Fibroblast of upper back skin (primary cell): ENCODE data around the gene SLC17A3.

Experiments used
- DNase-seq: peaks from one replicate; pipeline ENCODE4 v3.0.0-alpha.2; 2013

Gene SLC17A3

DNA sequence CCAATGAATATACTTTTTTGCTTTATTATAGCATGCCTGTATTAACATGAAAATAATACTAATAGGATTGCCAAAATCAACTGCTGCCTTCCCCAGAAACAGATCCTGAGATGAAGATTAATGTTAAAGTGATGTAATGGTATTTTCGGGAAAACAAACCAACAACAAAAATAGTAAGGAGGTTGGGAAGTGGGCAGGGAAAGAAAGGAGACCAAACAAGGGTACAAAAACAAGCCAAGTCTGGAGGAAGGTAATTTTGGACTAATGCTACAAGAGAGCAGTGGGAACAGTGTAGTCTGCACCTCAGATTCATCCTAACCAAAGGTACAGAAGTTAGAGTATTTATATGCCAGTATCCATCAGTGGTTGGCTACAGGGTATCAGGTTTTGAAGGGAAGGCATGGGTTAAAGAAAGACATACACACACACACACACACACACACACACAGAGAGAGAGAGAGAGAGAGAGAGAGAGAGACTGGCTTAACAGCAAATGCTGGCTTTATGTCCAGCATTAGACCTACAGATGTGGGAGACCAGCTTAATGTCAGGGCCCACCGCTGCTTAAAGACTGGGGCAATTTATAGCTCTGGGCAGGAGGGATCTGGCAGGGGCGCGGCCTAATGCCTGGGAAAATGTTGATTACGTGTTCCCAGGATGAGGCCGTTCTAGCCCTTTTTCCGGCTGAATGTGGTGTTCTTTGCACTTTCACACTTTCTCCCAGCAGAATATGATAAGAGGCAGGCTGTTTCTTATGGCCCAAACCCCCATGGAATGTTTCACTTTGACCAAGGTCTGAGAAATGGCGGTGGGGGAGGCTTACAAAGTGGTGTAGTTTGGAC, 38.4 kb downstream of the SLC17A3 start:
- no peak for DNase-seq

DNA sequence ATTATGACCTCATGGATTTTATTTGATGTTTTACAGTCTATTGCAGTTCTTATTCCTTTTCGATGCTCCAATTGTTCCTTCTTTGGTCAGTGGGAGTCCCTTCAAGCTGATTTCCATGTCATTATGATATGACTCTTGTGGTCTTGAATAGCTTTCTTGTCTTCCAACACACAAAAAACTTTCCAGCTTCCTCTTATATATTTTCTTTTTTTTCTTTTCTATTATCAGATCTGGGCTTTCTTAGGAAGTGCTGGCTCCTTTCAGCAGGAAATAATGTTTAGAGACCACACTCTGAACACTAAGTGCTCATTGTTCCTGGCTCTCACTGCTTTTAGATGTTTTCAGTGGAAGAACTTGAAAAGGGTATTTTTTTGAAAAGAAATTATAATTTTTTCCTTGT, 39.1 kb downstream of the SLC17A3 start:
- DNase-seq = no peak

DNA sequence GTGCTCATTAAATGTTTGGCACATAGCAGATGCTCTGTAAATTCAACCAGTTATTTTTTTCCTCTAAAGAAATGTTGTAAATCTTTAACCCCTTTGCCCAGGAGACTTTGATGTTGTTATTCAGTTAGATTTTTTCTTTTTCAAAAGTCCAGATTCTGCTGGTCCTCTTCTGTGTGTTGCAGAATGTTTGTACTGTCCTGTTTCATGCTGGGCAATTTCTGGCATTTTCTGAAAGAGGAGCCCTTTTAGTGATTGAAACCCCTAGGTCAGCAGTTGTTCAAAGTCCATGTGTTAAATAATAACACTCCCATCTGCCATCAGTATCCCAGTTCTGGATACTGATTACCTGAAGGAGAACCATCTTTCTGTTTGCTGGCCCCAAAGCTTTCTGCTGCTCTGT, 40.9 kb downstream of the SLC17A3 start:
- no peak for DNase-seq

DNA sequence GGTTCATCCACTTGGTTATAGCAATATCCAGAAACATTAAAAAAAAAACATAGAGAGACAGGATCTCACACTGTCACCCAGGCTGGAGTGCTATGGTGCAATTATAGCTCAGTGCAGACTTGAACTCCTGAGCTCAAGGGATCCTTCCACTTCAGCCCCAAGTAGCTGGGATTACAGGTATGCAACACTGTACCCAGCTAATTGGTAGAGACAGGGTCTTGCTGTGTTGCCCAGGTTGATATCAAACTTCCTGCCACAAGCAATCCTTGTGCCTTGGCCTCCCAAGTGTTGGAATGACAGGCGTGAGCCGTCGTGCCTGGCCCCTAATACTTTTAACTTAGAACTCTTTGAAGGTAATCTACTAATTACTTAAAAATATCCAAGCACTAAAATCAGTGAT, 41.4 kb downstream of the SLC17A3 start:
- no peak for DNase-seq

DNA sequence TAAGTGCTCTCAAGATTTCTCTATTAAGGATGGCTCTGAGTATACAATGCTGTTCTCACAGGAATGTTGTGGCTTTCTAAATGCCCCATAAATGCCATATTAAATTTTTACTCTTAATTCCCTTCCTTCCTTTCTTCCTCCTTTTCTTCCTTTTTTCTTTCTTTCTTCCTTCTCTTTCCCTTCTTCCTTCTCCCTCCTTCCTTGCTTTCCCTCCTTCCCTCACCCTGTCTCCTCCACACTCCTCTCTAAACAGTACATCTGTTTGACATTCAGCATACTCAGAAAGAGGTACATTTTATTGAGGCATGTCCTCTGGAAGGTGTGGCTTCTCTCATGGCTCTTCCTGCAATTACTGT, 41.8 kb downstream of the SLC17A3 start:
- no peak for DNase-seq

DNA sequence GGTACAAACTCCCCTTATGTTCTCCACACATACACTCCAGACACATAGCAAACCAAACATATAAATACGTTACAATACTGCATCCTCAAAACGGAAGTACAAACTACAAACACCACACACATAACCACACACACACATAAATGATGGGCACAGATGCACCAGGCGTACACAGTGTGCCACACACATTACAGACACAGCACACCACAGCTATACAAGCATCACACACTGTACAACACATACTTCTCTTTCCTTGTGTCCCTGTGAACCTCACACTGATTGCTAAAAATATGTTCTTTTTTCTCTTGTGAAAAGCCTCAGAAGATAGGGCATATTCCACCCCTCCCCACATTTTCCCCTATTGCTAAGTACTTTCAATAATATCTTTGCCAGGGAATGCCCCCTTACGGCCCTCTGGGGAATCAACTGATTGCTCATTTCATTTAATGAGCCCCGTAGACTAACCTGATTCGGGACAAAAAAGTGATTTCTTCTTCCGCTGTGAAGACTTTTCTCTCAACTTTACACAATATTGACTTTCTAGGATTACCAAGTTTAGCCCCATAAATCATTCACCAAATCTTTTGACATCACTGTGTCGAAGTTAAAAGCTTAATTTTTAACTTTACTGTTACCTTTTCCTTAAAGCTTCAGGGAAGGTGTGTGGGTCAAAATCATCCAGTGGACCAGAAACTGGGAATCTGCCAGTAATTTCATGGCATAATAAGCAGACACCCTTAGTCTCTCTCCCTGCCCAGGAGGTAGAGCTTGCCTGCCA, 42.3 kb downstream of the SLC17A3 start, which contains the start of gene SLC17A1:
Gene SLC17A1, minus strand, starts transcription at position 521 of the 775 bp plus-strand sequence. CDS start 1,495 bp downstream, outside the sequence.
- no peak for DNase-seq

DNA sequence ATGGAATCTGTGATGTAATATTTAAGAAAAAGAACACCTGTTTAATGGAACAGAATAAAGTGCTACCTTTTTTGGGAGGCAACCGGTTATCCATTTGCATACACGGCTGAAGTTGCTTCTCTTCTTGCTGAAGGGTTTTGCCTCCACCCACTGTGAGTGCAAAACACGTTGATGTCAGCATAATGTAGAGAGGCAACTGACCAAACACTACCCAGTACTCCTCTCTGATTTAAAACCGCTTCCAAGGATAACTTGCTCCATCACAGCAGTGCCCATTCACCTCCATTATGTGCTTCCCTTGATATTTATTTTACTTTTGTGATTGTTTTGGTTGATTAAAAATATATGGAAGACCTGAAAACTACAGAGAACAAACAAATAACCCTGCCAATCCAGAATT, 43.6 kb downstream of the SLC17A3 start:
- DNase-seq = no peak

DNA sequence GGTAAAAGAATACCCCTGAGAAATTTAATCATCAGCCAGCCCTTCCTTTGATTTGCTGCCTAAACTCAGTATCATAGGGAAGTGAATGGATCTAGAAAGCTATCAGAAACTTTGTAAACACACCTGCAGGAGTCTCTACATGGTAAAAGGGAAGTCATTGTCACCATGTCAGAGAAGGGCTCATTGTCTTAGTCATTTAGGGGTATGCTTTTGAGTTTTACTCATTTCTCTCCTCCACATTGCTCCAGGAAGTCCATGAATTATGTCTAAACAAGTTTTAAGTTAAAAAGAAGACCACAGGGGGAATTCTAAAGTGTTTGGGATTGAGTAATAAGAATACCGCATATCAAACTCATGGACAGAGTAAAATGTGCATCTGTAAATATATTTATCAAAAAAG, 44.7 kb downstream of the SLC17A3 start:
- no peak for DNase-seq

DNA sequence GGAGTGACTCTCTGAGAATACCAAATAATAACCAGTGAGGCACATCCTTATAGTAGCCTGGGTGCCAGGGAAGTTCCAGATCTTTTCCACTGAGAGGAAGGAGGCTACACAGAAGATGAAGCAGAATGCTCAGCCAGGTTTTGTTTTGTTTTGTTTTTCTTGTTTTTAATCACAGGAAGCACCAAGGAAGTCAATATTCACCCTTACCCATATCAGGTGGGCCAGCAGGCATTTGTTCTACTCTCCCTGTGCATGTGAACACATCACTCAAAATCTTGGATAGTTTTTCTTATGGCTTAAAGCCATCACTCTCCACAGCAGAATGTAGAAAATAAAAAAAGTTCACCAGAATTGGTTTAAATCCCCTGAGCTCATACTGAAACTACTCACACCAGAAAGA, 52.7 kb downstream of the SLC17A3 start:
- DNase-seq = no peak

DNA sequence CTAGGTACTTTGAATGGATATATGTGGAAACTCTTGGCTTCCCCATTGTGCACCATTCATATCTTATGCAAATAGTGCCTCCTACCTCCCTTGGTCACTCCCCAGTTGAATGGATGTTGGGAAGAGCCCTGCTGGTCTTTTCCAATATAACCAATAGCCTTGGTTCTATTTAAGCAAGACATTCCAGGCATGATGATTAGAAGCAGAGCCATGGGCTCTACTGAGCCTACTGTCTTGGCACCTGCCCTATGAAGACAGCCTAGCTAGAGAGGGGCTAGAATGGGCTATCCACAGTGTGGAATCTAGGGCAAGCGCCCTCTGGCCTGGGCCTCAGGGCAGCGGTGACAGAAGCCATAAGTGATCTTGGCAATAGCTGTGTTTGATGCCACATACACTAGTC, 57.8 kb downstream of the SLC17A3 start:
- DNase-seq = no peak

DNA sequence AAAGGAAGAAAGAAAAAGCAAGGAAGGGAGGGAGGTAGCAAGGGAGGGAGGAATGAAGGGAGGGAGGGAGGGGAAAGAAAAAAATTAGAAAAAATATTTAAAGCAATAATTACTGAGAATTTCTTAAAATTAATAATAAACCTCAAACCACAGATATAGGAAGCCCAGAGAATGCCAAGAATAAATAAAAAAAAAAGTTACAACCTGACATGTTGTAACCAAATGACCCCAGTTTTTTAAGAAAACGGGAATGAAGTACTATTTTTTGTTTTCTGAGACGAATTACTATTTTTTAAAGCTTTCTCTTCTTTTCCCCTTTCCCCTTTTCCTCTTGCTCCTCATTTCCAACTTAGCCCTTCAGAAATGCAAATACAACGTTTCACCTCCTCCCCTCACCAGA, 58.8 kb downstream of the SLC17A3 start:
- DNase-seq = no peak

DNA sequence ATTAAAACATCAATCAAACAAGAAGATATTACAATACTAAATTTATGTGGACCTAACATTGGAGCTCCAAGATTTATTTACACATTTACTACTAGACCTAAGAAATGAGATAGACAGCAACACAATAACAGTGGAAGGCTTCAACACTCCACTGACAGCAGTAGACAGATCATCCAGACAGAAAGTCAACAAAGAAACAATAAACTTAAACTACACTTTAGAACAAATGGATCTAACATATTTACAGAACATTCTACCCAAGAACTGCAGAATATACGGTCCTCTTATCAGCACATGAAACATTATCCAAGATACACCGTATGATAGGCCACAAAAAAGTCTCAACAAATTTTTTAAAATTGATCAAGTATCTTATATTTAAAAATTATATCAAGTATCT, 69.2 kb downstream of the SLC17A3 start:
- DNase-seq = no peak

DNA sequence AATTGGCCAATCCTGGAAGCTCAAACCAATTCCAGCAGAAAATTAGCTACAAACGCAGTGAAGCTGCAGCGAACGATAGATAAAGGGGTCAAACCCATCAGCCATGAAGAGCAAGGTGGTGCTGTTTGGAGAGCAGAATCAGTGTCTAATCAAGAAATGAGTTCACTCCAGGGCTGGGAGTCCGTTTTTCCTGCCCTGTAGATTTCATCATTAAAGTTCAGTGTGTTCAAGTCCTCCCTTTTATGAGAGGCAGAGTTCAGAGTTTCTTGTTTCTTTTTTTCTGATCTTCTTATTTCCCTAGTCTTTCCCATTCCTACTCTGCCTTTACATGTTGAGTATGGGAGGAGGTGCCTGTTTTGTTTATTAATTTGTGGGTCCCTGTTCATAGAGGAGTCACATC, 72.6 kb downstream of the SLC17A3 start:
- no peak for DNase-seq
